ENCODE data around the gene TEF.

Gene TEF, protein sequence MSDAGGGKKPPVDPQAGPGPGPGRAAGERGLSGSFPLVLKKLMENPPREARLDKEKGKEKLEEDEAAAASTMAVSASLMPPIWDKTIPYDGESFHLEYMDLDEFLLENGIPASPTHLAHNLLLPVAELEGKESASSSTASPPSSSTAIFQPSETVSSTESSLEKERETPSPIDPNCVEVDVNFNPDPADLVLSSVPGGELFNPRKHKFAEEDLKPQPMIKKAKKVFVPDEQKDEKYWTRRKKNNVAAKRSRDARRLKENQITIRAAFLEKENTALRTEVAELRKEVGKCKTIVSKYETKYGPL

DNA sequence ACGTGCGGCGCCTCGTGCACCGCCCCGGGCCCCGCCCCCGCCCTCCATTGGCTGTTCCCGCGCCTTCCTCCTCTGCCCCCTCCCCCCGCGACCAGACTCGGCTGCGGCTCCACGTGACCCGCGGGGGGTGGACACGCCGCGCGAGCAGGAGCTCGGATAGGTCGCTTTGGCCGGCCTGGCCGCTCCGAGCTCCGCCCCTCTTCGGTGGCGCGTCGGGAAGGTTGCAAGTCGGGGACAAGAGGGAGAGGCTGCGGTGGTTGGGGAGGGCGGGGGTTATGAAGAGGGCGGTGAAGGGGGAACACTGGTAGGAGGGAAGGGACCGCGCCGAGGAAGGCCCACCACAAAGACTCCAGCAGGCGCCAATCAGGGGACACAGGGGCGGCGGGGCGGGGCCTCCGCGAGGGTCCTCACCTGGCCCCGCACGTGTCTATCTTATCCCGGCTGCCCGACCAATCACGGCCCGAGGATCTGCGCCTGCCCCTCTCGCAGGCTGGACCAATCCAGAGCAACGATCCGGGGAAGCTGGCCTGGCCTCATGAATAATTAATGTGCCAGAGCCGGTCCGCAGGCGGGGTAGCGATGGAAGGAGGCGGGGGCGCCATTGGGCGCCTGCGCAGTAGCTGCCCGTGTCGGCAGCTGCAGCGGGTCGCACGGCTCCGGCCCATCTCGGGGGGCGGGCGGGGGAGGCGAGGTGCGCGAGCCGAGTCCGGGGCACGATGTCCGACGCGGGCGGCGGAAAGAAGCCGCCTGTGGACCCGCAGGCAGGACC is at the start of gene TEF:
Gene TEF (plus strand): TSS at position 614 of the 769 bp plus-strand sequence. CDS start 103 bp downstream, at position 717.
- DNase-seq (ENCODE audit: low read depth), result peak; percentile 91

DNA sequence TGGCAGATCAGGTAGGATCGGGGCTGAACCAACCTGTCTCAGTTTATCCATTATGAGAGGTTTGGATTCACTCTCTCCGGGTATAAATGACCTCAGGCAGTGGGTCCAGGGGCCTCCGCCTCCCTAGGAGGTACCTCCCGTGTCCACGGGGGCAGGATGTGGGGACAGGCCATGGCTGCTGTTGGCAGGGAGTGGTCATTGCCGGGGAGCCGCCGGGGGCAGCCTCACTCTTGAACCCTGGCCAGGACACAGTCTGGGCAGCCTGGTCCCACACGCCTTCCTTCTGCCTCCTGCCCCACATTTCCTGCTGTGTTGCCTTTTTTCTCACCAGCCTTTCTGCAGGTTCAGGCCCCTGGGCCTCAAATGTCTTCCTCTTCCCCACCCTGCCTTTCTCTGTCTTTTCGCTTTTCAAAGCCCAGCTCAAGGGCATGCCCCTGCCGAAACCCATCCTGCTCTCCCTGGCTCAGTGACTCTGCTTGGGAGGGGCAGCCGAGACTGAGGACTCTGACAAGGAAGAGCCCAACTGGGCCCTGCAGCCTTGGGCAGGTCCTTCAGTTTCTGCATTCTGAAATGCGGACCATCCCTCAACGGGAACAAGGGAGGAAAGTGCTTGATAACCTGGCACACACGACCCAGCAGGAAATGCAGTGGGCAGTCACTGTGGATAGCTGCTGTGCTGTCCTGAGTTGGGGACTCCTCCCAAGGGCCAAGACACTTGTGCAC is 49.4 kb upstream of the TEF start:
- DNase-seq (ENCODE audit: low read depth), result no peak

DNA sequence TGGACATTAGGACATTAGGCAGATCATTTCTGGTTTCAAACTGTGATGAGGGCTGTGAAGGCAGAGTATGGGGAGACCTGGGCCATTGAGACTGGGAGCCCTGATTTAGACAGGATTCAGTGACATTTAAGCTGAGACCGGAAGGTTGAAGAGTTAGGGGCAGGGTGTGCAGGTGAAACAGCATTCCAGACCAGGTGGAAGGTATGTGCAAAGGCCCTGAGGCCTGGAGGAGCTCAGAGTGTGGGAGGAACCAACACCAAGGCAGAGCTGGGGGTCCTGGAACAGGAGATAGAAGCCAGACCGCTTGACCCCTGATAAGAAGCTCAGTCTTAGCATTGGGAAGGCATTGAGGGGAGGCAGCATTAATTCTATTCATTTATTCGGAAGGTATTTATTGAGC is 47.9 kb upstream of the TEF start:
- DNase-seq (ENCODE audit: low read depth), result no peak

DNA sequence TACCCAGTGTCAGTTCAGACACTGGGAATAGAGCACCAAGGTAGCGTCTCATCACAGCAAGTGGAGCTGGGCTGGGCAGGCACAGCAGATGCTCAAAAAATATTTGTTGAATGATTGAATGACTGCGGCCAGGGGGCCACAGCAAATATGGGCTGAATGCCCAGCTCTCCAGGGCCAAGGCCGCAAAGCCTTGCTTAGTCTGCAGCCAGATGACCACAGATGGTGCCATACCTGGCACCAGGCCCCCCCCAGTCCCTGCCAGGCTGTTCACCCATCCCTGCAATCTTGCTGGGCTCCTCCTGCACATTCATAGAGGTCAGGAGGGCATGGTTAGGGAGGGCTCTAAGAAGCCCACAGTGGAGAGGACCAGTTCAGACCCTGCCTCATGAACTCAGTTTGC is 47.5 kb upstream of the TEF start:
- no peak for DNase-seq (ENCODE audit: low read depth)

DNA sequence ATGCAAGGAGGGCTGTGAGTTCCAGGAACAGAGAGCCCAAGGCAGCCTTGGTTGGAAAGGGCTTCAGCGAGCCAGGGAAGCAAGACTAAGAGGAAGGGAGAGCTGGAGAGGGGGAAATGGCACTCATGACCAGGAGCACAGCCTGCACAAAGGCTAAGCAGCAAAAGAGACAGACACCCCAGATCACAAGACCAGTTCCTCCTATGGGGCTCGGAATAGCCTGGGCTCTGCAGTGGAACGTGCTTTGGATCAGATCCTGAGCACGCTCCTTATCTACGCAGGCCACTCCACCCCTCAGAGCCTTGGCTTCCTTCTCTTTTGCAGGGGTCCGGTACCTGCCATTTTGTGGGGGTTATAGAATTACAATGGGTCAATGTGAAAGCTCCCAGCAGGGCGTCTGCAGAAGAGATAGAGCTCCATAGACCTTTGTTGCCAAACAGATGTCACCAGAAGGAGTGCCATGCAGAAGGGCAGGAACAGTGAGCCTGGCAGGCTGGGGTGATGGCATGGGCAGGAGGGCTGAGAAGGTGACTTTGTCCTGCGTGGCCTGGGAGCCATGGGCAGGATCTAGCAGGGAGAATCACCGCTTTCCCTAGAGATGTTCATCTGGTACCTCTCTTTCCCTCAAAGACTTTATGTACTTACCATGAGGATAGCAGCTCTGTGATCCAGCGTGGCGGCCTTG is 46.6 kb upstream of the TEF start:
- no peak for DNase-seq (ENCODE audit: low read depth)

DNA sequence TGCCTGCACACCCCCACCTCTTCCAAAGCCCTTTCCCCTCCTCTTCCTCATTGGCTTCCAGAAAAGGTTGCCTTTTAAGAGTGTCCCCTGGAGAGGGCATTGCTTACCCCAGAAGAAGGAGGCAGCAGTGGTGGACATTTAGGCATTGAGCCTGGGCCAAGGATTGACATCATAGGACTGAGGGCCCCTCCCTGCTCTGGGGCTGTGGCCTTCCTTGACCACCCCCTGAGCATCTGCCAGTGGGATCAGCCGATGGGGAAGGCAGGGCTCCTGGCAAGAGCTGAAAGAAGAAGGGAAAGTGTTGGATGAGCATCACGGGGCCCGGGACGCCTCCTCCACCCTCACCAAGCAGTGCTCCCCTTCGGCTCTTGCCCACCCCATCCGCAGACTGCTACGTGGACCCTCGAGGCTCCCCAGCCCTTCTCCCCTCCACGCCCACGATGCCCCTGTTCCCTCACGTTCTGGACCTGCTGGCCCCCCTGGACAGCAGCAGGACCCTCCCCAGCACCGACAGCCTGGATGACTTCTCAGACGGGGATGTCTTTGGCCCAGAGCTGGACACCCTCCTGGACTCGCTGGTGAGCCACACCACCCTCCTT is 43.0 kb upstream of the TEF start:
- DNase-seq (ENCODE audit: low read depth), result no peak

DNA sequence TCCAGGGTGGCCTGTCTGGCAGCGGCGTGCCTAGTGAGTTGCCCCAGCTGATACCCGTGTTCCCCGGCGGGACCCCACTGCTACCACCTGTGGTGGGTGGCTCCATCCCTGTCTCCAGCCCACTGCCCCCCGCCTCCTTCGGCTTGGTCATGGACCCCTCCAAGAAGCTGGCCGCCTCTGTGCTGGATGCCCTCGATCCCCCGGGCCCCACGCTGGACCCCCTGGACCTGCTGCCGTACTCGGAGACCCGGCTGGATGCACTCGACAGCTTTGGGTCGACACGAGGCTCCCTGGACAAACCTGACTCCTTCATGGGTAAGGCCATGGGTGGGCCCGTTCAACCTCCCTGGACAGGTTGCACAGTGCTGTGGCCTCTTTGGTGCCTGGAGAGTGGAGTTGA is 41.9 kb upstream of the TEF start:
- DNase-seq (ENCODE audit: low read depth), result no peak

DNA sequence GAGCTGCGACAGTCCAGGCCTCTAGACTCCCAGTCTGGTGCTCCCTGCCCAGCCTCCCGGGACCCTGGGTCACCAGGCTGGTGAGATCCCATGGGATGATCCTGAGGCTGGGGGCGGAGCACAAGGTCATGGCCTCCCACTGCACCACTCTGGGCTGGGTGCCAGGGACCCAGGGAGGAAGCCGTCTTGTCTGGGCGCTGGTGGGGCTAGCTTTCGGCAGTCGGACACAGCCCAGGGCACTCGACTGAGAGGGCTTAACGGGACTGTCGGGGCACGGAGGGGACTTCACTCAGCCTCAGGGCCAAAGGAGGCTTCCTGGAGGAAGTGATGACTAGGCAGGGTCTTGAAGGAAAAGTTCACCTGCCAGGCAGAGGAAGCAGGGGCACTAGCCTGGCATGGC is 41.4 kb upstream of the TEF start:
- DNase-seq (ENCODE audit: low read depth), result no peak

DNA sequence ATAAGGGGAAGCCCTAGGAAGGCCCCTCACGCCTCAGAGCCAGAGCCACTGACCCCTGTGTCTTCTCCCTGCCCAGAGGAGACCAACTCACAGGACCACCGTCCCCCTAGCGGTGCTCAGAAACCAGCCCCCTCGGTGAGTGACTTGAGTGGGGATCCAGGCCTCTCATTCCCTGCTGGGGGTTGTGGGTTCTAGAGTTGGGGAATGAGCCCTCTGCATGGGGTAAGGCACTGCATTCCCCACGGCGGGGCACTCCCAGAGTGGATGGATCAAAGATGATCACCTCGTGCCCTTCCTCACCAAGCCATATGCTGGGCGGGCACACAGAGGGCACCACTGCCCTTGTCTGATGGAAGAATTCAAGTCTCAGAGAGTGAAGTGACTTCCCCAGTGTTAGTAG is 40.7 kb upstream of the TEF start:
- DNase-seq (ENCODE audit: low read depth), result no peak

DNA sequence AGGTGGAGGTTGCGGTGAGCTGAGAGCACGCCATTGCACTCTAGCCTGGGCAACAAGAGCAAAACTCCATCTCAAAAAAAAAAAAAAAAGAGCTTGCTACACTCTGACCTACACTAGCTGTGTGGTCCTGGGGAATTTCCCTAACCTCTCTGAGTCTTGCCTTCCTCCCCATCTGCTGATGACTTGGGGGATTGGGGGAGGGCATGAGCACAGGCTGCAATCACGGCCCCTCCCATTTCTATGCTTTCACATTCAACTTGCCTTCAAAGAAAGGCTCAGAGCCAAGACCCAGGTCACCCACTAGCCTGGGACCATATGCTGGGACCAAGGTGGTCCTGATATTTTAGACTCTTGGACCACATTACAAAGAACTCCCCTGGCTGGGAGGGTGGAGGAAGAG is 39.8 kb upstream of the TEF start:
- no peak for DNase-seq (ENCODE audit: low read depth)

DNA sequence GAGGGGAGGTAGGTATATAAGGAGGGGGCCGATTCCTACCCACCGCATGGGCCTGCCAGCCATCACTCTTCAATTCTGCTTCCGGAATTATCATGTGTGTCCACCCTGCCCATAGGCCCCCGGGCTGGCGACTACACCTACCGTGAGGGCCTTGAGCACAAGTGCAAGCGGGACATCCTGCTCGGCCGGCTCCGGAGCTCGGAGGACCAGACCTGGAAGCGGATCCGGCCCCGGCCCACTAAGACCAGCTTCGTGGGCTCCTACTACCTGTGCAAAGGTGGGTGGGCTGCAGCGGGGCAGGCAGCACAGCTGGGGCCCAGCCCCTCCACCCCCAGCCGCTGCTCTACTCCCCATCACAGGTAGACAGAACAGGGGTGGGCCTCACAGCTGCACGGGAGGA is 38.4 kb upstream of the TEF start:
- no peak for DNase-seq (ENCODE audit: low read depth)

DNA sequence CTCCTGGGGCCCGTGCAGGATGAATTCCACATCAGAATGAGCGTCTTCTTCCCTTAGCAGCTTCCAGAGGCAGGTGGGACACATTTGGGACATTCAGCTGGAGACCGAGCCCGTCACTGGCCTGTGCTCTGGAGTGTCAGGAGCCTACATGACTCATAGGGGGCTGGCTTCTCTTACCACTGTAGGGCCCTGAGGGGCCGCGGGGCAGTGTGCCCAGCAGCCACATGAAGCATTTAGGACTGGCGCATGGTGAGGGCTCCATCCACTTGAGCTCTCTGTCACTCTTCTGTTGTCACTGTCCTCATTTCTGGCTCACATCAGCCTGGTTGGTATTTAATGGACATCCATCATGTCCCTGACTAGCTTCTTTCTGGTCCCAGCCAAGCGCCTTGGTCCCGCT is 38.0 kb upstream of the TEF start:
- no peak for DNase-seq (ENCODE audit: low read depth)

DNA sequence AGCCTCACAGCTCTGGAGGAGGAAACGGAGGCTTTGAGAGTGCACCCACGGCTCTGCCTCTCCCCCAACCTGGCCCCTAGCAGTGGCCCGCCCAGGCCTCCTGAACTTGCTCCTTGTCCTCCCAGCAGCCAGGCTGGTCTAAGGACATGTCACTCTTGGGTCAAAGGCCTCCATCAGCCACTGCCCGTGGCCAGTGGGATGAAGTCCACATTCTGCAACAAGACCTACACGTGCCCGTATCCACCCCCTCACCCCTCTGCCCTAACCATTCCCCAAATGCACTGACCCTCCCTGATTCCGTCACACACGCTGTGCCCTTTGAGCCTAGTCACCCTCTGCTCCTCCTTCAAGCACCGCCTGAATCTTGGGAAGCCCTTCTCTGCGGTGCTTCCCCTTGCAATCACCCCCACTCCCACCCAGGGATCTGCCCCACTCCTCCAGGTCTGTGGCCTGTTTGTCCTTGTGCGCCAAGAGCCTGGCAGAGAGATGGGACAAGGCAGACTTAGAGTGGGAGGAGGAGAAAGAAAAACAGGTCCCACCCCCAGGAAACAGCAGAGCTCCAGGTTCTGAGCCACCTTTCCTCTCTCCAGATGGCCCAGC is 37.5 kb upstream of the TEF start:
- DNase-seq (ENCODE audit: low read depth), result no peak

DNA sequence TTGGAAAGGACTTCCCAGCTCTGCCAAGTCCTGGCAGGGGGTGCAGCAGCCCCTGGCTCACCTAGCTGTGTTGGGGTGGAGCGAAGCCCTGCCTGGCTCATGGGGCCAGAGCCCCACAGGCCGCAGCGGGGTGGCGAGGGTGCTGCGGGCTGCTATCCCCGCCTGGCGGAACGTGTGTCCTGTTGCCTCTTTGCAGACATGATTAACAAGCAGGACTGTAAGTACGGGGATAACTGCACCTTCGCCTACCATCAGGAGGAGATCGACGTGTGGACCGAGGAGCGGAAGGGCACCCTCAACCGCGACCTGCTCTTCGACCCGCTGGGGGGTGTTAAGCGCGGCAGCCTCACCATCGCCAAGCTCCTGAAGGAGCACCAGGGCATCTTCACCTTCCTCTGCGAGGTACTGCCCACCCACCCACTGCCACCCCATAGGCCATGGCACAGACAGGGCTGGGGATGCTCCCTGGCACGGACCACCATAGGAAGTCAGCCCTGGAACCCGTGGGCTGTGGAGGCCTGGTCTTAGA is 35.9 kb upstream of the TEF start:
- no peak for DNase-seq (ENCODE audit: low read depth)

DNA sequence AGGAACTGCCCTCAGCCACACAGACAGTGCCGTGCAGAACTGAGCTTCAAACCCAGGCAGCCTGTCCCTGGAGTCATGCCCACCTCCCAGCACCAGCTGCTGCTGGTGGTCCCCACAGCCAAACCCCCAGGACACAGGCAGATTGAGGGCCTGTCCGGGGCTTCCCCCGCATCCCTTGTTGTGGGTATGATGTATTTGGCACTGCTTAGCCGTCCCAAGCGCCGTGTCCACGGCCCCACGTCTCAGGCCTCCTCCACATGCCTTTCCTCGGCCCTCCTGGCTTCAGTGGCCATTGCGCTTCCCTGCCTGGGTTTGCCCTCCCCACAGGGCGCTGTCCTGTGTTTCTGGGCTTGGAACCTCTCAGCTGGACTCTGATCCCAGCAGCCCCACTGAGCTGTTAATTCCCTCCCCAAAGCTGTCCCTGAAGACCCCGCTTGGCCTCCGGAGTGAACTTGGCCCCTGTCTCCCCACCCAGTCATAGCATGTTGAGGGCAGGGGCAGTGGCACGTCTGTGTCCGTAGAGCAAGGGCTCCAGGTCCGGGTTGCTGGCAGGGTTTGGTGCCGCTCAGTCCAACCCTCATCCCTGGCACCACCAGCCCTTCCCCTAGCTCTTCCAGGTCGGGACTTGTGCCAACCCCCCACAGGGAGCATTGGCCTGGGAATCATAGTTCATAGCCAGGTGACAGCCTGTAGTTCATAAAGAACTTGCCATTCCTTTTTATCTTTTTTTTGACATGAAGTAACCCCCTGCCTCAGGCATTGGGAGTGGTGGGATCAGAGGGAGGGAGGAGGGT is 34.5 kb upstream of the TEF start:
- DNase-seq (ENCODE audit: low read depth), result no peak

DNA sequence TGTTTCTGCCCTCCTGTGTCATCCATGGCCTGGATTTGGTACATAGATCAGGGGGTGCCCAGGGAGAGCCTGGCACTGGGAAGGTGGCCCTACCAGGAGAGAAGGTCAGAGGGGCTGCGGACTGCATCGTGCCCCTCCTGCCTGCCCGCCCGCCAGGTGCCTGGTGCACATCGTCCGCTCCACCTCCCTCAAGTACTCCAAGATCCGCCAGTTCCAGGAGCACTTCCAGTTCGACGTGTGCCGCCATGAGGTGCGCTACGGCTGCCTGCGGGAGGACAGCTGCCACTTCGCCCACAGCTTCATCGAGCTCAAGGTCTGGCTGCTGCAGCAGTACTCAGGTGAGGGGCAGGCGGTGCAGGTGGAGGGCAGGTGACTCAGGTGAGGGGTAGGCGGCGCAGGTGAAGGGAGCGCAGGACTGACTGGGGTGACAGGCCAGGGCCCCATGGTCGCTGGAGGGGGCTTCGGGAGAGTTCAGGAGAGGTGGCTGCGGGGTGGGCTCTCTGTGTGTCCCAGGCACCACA is 32.7 kb upstream of the TEF start:
- no peak for DNase-seq (ENCODE audit: low read depth)

DNA sequence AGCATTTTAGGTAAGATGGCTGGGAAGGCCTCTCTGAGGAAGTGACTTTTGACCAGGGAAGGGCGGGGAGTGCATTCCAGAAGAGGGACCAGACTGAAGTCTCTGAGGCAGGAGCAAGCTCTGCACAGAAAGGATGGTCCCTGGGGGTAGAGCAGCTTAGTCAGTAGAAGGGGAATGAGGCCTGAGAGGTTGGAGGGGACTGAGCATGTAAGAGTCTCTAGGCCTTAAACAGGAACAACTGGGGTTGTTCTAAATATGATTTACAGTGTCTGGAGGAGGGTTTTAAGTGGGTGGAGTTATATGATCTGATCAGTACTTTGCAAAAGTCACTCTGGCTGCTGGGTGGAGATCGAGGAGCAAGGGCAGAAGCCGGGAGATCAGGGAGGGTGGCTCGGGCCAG is 31.7 kb upstream of the TEF start:
- DNase-seq (ENCODE audit: low read depth), result no peak

DNA sequence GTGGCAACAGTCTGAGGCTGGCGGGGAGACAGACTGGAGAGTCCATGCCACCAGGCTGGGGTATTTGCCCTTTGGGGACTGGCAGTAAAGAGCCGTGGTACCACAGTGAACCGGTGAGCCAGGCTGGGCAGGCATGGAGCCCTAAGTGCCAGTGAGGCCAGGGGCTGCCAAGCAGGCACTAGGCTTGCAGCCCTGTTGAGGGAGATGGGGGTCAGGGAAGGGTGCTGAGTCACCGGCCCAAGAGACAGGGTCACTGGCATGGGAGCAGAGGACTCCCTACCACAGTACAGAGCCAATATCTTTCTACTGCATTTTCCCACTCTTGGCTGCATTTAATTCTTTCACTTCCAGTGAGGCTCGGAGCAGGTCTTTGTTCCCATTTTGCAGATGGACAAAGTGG is 30.7 kb upstream of the TEF start:
- DNase-seq (ENCODE audit: low read depth), result no peak

DNA sequence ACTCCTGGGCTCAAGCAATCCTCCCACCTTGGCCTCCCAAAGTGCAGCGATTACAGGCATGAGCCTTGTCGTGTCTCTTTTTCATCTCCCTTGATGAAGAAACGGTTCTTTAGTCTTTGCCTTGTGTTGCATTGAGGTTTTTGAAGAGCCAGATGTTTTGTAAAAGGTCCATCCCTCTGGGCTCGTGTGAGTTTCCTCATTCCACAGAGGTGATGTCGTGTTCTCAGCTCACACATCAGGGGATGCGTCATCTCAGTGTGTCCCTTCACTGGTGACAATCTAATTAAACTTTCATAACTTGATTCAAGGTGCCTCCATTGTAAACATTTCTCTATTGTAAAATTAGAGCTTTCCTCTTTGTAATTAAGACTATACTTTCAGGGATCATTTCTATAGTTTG is 29.7 kb upstream of the TEF start:
- no peak for DNase-seq (ENCODE audit: low read depth)

DNA sequence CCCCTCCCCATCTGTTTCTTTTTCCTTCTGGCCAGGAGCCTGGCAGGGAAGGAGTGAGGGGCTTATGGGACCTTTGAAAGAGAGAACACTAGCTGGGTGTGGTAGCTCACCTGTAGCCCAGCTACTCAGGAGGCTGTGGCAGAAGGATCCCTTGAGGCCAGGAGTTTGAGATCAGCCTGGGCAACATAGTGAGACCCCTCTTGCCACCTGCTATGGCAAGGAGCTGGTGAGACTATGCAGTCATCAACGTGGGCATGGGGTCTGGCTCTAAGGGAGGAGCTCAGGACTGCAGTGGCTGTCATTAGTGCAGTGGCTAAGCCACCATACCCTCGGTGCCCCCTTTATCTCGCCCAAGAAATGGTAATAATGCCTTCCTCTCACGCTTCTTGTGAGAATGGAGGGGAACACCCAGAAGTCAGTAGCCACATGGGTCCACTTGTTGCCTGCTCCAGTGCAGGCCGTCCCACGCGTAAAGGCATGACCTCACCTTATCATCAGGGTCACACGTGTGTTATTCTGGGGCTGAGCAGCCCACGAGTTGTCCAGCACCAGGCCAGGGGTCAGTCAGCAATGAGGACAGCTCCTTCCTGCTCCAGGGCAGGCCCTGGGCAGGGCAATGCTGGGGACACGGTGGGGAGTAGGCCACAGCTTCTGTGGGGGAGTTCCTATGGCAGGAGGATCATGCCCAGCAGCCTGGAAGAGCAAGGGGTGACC is 27.7 kb upstream of the TEF start:
- DNase-seq (ENCODE audit: low read depth), result no peak
